CD4-positive, alpha-beta T cell treated with Interleukin-17A for 4 hours (primary cell): ENCODE results near the gene AMIGO1.

Experiments
- DNase-seq: peaks from one replicate; pipeline ENCODE4 v3.0.0-alpha.2; 2020; ENCODE audit warnings: mixed read lengths

AMIGO1 gene

GRCh38 chr1:109509176-109510134 is at the start of gene AMIGO1:
Gene AMIGO1 (minus strand): TSS chr1:109509727. CDS start chr1:109508912, 815 bp downstream.
- DNase-seq, result peak; percentile 83

GRCh38 chr1:109557520-109557919 is 48.0 kb upstream of the AMIGO1 start:
- DNase-seq, result no peak

- DNase-seq, result no peak
Measured at GRCh38 chr1:109556563-109556962, 47.0 kb upstream of the AMIGO1 start.

GRCh38 chr1:109548321-109549267 is 39.1 kb upstream of the AMIGO1 start, which contains the start of gene GNAI3:
Gene GNAI3 (plus strand): TSS chr1:109548615. CDS start chr1:109548721, 106 bp downstream.
- DNase-seq, result peak; percentile 96

- peak; percentile 32 for DNase-seq
Measured at GRCh38 chr1:109547463-109548320, 38.2 kb upstream of the AMIGO1 start.

- DNase-seq, result peak; percentile 94
Measured at GRCh38 chr1:109546311-109547109, 37.0 kb upstream of the AMIGO1 start.

- no peak for DNase-seq
Measured at GRCh38 chr1:109543988-109544735, 34.6 kb upstream of the AMIGO1 start.

GRCh38 chr1:109543283-109543987 is 33.9 kb upstream of the AMIGO1 start:
- no peak for DNase-seq

- DNase-seq, result no peak
Measured at GRCh38 chr1:109542657-109543056, 33.1 kb upstream of the AMIGO1 start.

GRCh38 chr1:109541102-109541501 is 31.6 kb upstream of the AMIGO1 start:
- DNase-seq, result no peak

GRCh38 chr1:109539676-109540075 is 30.1 kb upstream of the AMIGO1 start, which contains the start of gene GPR61:
Gene GPR61 (plus strand): TSS chr1:109539872. CDS start chr1:109543023, 3,151 bp downstream.
- DNase-seq, result no peak

- DNase-seq, result no peak
Measured at GRCh38 chr1:109538827-109539555, 29.5 kb upstream of the AMIGO1 start.

- DNase-seq, result no peak
Measured at GRCh38 chr1:109537450-109538178, 28.1 kb upstream of the AMIGO1 start.

GRCh38 chr1:109535971-109536491 is 26.5 kb upstream of the AMIGO1 start:
- no peak for DNase-seq

- no peak for DNase-seq
Measured at GRCh38 chr1:109535481-109535880, 26.0 kb upstream of the AMIGO1 start.

GRCh38 chr1:109534307-109534858 is 24.9 kb upstream of the AMIGO1 start:
- no peak for DNase-seq

GRCh38 chr1:109532365-109533136 is 23.0 kb upstream of the AMIGO1 start:
- DNase-seq, result peak; percentile 94
